Fibroblast of the aortic adventitia (primary cell): ENCODE measurements around the gene NISCH. TPM values are rescaled to one million over a fixed set of nuclear protein-coding genes. Genes with fewer than 3 reads are reported as not detected.

Source experiments
- DNase-seq: peaks from one replicate; pipeline ENCODE4 v3.0.0-alpha.2; 2010; ENCODE audit warnings: low read depth
- H3K4me3 ChIP-seq: 2 replicates; pipeline ENCODE4 v1.5.1; 2011; ENCODE audit warnings: low read depth, mild to moderate bottlenecking, control low read depth, low read length, moderate library complexity
- CTCF ChIP-seq: IDR thresholded peaks from 2 replicates; pipeline ENCODE4 v1.5.1; 2011; ENCODE audit warnings: mild to moderate bottlenecking, low read length, control low read depth, inconsistent platforms; ENCODE audit not compliant: insufficient read depth
- total RNA-seq: library from RNA; depleted of rRNA; stranded (reverse); fragments of >200 nt; gene quantifications from 2 replicates; pipeline ENCODE4 v1.2.3, GENCODE V29; 2012; ENCODE audit warnings: low replicate concordance

Gene NISCH
- total RNA-seq, 1 donor = 52.7 TPM

GRCh38 chr3:52420388-52420787 lies 35.0 kb upstream of the NISCH start:
- no peak overlapping the region for H3K4me3 ChIP-seq
- no peak for DNase-seq
- TF ChIP-seq CTCF = no peak

- no peak for TF ChIP-seq CTCF
- no peak for DNase-seq
- no peak overlapping the region for H3K4me3 ChIP-seq
Measured at GRCh38 chr3:52422669-52423068, 32.7 kb upstream of the NISCH start.

- no peak for TF ChIP-seq CTCF
- no peak for DNase-seq
- no peak overlapping the region for H3K4me3 ChIP-seq
Measured at GRCh38 chr3:52423173-52423572, 32.2 kb upstream of the NISCH start.

- no peak overlapping the region for H3K4me3 ChIP-seq
- peak; percentile 91 for DNase-seq
- peak; percentile 83 for TF ChIP-seq CTCF
Measured at GRCh38 chr3:52428151-52429005, 27.0 kb upstream of the NISCH start.

GRCh38 chr3:52429031-52429430 lies 26.4 kb upstream of the NISCH start:
- no peak for TF ChIP-seq CTCF
- no peak for DNase-seq
- no peak overlapping the region for H3K4me3 ChIP-seq

- TF ChIP-seq CTCF = no peak
- no peak overlapping the region for H3K4me3 ChIP-seq
- DNase-seq = no peak
Measured at GRCh38 chr3:52429779-52430415, 25.5 kb upstream of the NISCH start.
